SK-N-SH treated with all-trans-retinoic acid at 6 μM for 48 hours (cell line): ENCODE measurements around the gene IQCK.

ENCODE experiments used
- ESRRG ChIP-seq: fragments of 250-450 bp; sonication (Bioruptor Pico); IDR thresholded peaks from 2 replicates; pipeline ENCODE4 v1.6.1; 2021; ENCODE audit warnings: mild to moderate bottlenecking
- GLIS3 ChIP-seq: fragments of 250-450 bp; sonication (Bioruptor Pico); IDR thresholded peaks from 2 replicates; pipeline ENCODE4 v1.5.0; 2020; ENCODE audit warnings: mild to moderate bottlenecking, moderate library complexity
- PATZ1 ChIP-seq: fragments of 250-450 bp; sonication (Bioruptor Pico); IDR thresholded peaks from 2 replicates; pipeline ENCODE4 v1.8.0; 2020; ENCODE audit warnings: mild to moderate bottlenecking, moderate library complexity, borderline replicate concordance
- POU6F1 ChIP-seq: fragments of 250-450 bp; sonication (Bioruptor Pico); IDR thresholded peaks from 2 replicates; pipeline ENCODE4 v1.8.0; 2021; ENCODE audit warnings: low read depth, mild to moderate bottlenecking, moderate library complexity, borderline replicate concordance
- ZC3H10 ChIP-seq: fragments of 250-450 bp; sonication (Bioruptor Pico); IDR thresholded peaks from 2 replicates; pipeline ENCODE4 v1.5.1; 2021; ENCODE audit warnings: mild to moderate bottlenecking, moderate library complexity
- ZFP3 ChIP-seq: fragments of 250-450 bp; sonication (Bioruptor Pico); IDR thresholded peaks from 2 replicates; pipeline ENCODE4 v1.5.0; 2020; ENCODE audit warnings: mild to moderate bottlenecking, moderate library complexity
- ZNF70 ChIP-seq: fragments of 450-650 bp; formaldehyde crosslinking; IDR thresholded peaks from 2 replicates; pipeline ENCODE4 v1.5.0; 2020; ENCODE audit warnings: mild to moderate bottlenecking, moderate library complexity

- TF ChIP-seq ZNF70 (CRISPR knock-in tag) = no peak
- no peak for TF ChIP-seq POU6F1
- TF ChIP-seq ESRRG (CRISPR knock-in tag) = no peak
- TF ChIP-seq ZFP3 = no peak
- TF ChIP-seq ZC3H10 (CRISPR knock-in tag) = no peak
- no peak for TF ChIP-seq PATZ1 (CRISPR knock-in tag)
- no peak for TF ChIP-seq GLIS3 (CRISPR knock-in tag)
Observed at GRCh38 chr16:19822533-19822932, 104.5 kb downstream of the IQCK start.
